IMR-90 (cell line): ENCODE data around the gene CYSTM1. TPM values are rescaled to one million over a fixed set of nuclear protein-coding genes. Genes with fewer than 3 reads are reported as not detected.

Experiments used
- ATAC-seq: fragments of 200-7000 bp; cut with Tn5 transposase; 2 replicates; pipeline ENCODE4 v1.9.1; 2020; ENCODE audit warnings: low read depth, mild to moderate bottlenecking, moderate library complexity
- BruUV-seq: library from RNA; stranded (reverse); fragments of 400-500 nt; replicated peaks from 2 replicates; lab custom pipeline; 2021; lab: Mats Ljungman, UMichigan
- CTCF ChIA-PET: fragments of 300-600 bp; formaldehyde crosslinking; extraction: SDS; loops from one replicate; lab custom pipeline; 2021; ENCODE audit warnings: antibody characterized with exemption; lab: Yijun Ruan, JAX
- POLR2A ChIA-PET: fragments of 300-600 bp; sonication (Branson Sonifier 250); formaldehyde crosslinking; loops from one replicate; lab custom pipeline; 2022; ENCODE audit warnings: antibody characterized with exemption; ENCODE audit not compliant: unreplicated experiment; lab: Charles Lee
- DNase-seq: peaks from one replicate; pipeline ENCODE4 v3.0.0; 2013
- H2AFZ ChIP-seq: replicated peaks from 2 replicates; pipeline ENCODE3; 2013; ENCODE audit warnings: low read length, mild to moderate bottlenecking; ENCODE audit not compliant: poor library complexity
- H2AK5ac ChIP-seq: 2 replicates; pipeline ENCODE4 v1.6.1; 2013; ENCODE audit warnings: low read depth, low read length, inconsistent platforms
- H2AK9ac ChIP-seq: replicated peaks from 2 replicates; pipeline ENCODE3; 2013; ENCODE audit warnings: mild to moderate bottlenecking, low read depth, low read length, moderate library complexity; ENCODE audit not compliant: poor library complexity
- H2BK120ac ChIP-seq: 2 replicates; pipeline ENCODE4 v1.6.1; 2013; ENCODE audit warnings: low read depth, low read length, inconsistent platforms
- H2BK15ac ChIP-seq: 3 replicates; pipeline ENCODE4 v1.6.1; 2013; ENCODE audit warnings: low read depth, low read length, inconsistent platforms
- H2BK20ac ChIP-seq: 2 replicates; pipeline ENCODE4 v1.6.1; 2013; ENCODE audit warnings: low read depth, mild to moderate bottlenecking, inconsistent platforms, low read length, moderate library complexity
- H2BK5ac ChIP-seq: 2 replicates; pipeline ENCODE4 v1.6.1; 2013; ENCODE audit warnings: mild to moderate bottlenecking, low read depth, low read length, inconsistent platforms; ENCODE audit not compliant: poor library complexity, severe bottlenecking
- H3K14ac ChIP-seq: replicated peaks from 2 replicates; pipeline ENCODE4 v1.6.1; 2013; ENCODE audit warnings: low read depth, low read length, inconsistent platforms
- H3K18ac ChIP-seq: 2 replicates; pipeline ENCODE4 v1.6.1; 2013; ENCODE audit warnings: low read depth, low read length, control low read depth
- H3K23ac ChIP-seq: 2 replicates; pipeline ENCODE4 v1.6.1; 2013; ENCODE audit warnings: low read depth, low read length, inconsistent platforms
- H3K27ac ChIP-seq: 2 replicates; pipeline ENCODE4 v1.5.1; 2013; ENCODE audit warnings: mild to moderate bottlenecking, control low read depth, low read length; ENCODE audit not compliant: insufficient read depth
- H3K27me3 ChIP-seq: 2 replicates; pipeline ENCODE4 v1.6.1; 2013; ENCODE audit warnings: low read length; ENCODE audit not compliant: control insufficient read depth, insufficient read depth
- H3K36me3 ChIP-seq: 2 replicates; pipeline ENCODE4 v1.6.1; 2013; ENCODE audit warnings: low read length, mixed read lengths; ENCODE audit not compliant: control insufficient read depth, insufficient read depth
- H3K4ac ChIP-seq: 2 replicates; pipeline ENCODE4 v1.6.1; 2013; ENCODE audit warnings: low read depth, low read length, inconsistent platforms
- H3K4me1 ChIP-seq: 2 replicates; pipeline ENCODE4 v1.6.1; 2013; ENCODE audit warnings: low read length, mixed read lengths; ENCODE audit not compliant: control insufficient read depth, insufficient read depth
- H3K4me2 ChIP-seq: 2 replicates; pipeline ENCODE4 v1.6.1; 2013; ENCODE audit warnings: low read depth, mild to moderate bottlenecking, control low read depth, low read length, moderate library complexity
- H3K4me3 ChIP-seq: 2 replicates; pipeline ENCODE4 v1.5.1; 2013; ENCODE audit warnings: low read depth, mild to moderate bottlenecking, control low read depth, low read length, moderate library complexity; ENCODE audit not compliant: insufficient read depth
- H3K56ac ChIP-seq: 2 replicates; pipeline ENCODE4 v1.6.1; 2013; ENCODE audit warnings: low read length, inconsistent platforms; ENCODE audit not compliant: insufficient read depth; ENCODE audit errors: extremely low read depth
- H3K79me1 ChIP-seq, 2 experiments: 2 replicates each; pipeline ENCODE4 v1.6.1; 2013; ENCODE audit warnings: low read length in 2 of 2, inconsistent platforms in 1 of 2, low read depth in 1 of 2
- H3K9ac ChIP-seq: 2 replicates; pipeline ENCODE4 v1.6.1; 2013; ENCODE audit warnings: low read depth, low read length, control low read depth
- H3K9me1 ChIP-seq: 2 replicates; pipeline ENCODE4 v1.6.1; 2013; ENCODE audit warnings: low read length, inconsistent platforms; ENCODE audit not compliant: insufficient read depth
- H3K9me3 ChIP-seq: 2 replicates; pipeline ENCODE4 v1.6.1; 2013; ENCODE audit warnings: low read length; ENCODE audit not compliant: control insufficient read depth, insufficient read depth
- H4K20me1 ChIP-seq: 2 replicates; pipeline ENCODE4 v1.6.1; 2013; ENCODE audit warnings: low read length, inconsistent platforms; ENCODE audit not compliant: insufficient read depth
- H4K5ac ChIP-seq: 2 replicates; pipeline ENCODE4 v1.6.1; 2013; ENCODE audit warnings: mild to moderate bottlenecking, low read depth, low read length, control low read depth
- H4K8ac ChIP-seq, 2 experiments: 2 replicates each; pipeline ENCODE4 v1.6.1; 2013; ENCODE audit warnings: low read depth in 2 of 2, low read length in 2 of 2, control low read depth in 1 of 2, inconsistent platforms in 1 of 2
- H4K91ac ChIP-seq: 2 replicates; pipeline ENCODE4 v1.6.1; 2013; ENCODE audit warnings: low read depth, low read length, inconsistent platforms; ENCODE audit not compliant: insufficient read depth
- CTCF ChIP-seq: conservative IDR thresholded peaks from 2 replicates; pipeline ENCODE4 v1.5.1; 2012; ENCODE audit warnings: mild to moderate bottlenecking, low read depth, low read length, improper control_type of control experiment
- RCOR1 ChIP-seq: IDR thresholded peaks from 2 replicates; pipeline ENCODE4 v1.6.1; 2012; ENCODE audit warnings: mild to moderate bottlenecking, low read length, improper control_type of control experiment; ENCODE audit not compliant: insufficient replicate concordance
- WGBS, 2 experiments: methylation state at CpG; one replicate each; pipeline versions ENCODE4 v1.1.5 to v1.1.7; 2013; ENCODE audit warnings: missing lambda C conversion rate in 2 of 2; ENCODE audit not compliant: insufficient read length in 1 of 2; ENCODE audit errors: extremely low coverage in 2 of 2; 5-methylcytosine and 5-hydroxymethylcytosine counted together
- dilution Hi-C: fragments of 300-500 bp; cut with HindIII; formaldehyde crosslinking; loops from one replicate; pipeline ENCODE4 v1.14.3; 2018; ENCODE audit warnings: low sequenced_read_pairs; ENCODE audit not compliant: unreplicated experiment
- in situ Hi-C: fragments of 300-500 bp; cut with MboI; formaldehyde crosslinking; loops from 3 replicates; pipeline ENCODE4 v1.14.3; 2019; ENCODE audit warnings: low sequenced_read_pairs, inconsistent platforms, mixed read lengths
- intact Hi-C: fragments of 100-400 bp; cut with micrococcal nuclease; formaldehyde crosslinking; loops from 2 replicates; pipeline ENCODE4 v1.10.0; 2022
- polyA plus RNA-seq, 3 experiments: library from polyadenylated mRNA; depleted of rRNA; stranded (reverse); fragments of >200 nt; gene quantifications; 2 replicates each; pipeline ENCODE4 v1.2.3, GENCODE V29; 2012; ENCODE audit warnings: low replicate concordance in 1 of 3
- total RNA-seq: library from RNA; depleted of rRNA; stranded (reverse); fragments of >200 nt; gene quantifications from 2 replicates; pipeline ENCODE4 v1.2.3, GENCODE V29; 2012

The CYSTM1 gene
- total and polyA plus RNA-seq, 2 of the 4 experiments (the other 2 are of a cell fraction), result 7.3 to 15.0 TPM

GRCh38 chr5:140242099-140242498, 67.1 kb downstream of the CYSTM1 start:
- Histone ChIP-seq H3K4me2 (no peak overlapping the region), H2AFZ (peak overlapping the region; percentile 16), H4K5ac (peak overlapping the region; percentile 7; the same call in 1 of the 2 replicates), H3K36me3 (peaks cover 2% of the 10 kb centered on the region; the same call in 1 of the 2 replicates), H3K23ac (no peak overlapping the region), H2AK9ac (peak overlapping the region; percentile 87), H4K8ac (no peak overlapping the region), H3K4ac (peak overlapping the region; percentile 74; the same call in 1 of the 2 replicates), H2BK20ac (peak overlapping the region; percentile 69; the same call in 1 of the 2 replicates), H3K9ac (no peak overlapping the region), H4K20me1 (peaks cover 24% of the 10 kb centered on the region), H3K79me1 (peaks cover 19 to 48% of the 10 kb centered on the region in 2 experiments; a peak in 3 of 4 replicates), H3K27ac (no peak overlapping the region), H4K91ac (no peak overlapping the region), H2AK5ac (peak overlapping the region; percentile 84; the same call in 1 of the 2 replicates), H3K4me3 (no peak overlapping the region), H2BK5ac (peak overlapping the region; percentile 59), H2BK15ac (peak overlapping the region; percentile 60; the same call in 1 of the 3 replicates), H3K9me3 (no peaks in the 10 kb centered on the region), H3K14ac (no peak overlapping the region; the same call in 1 of the 2 replicates), H3K4me1 (peaks cover 31% of the 10 kb centered on the region), H3K9me1 (peaks cover 7% of the 10 kb centered on the region), H3K18ac (no peak overlapping the region), H3K27me3 (no peaks in the 10 kb centered on the region), H2BK120ac (peak overlapping the region; percentile 28; the same call in 1 of the 2 replicates), H3K56ac (no peak overlapping the region; the same call in 1 of the 2 replicates)
- peak; percentile 14; the same call in 1 of the 2 replicates for TF ChIP-seq CTCF
- no peak for TF ChIP-seq RCOR1
- in situ Hi-C loops (loop anchor here (5.0 kb wide), 1 partner anchor 110 kb away; no protein-coding TSS in a partner anchor), dilution Hi-C loops (no loop called here), intact Hi-C loops (loop anchor here (5.0 to 10.0 kb wide), 5 partner anchors 65 to 483 kb away; partner anchors contain the start of genes CD14, CYSTM1, HARS1 and HARS2)
- ATAC-seq (no peak), DNase-seq (no peak)
- WGBS, 2 experiments, result no CpG with 5 or more reads among the region's 5 CpGs
- ChIA-PET CTCF (interaction anchor here (1.4 to 8.7 kb wide), 2 partner anchors 106 to 117 kb away, joined by 10 to 233 read pairs; partner anchors contain the start of gene HBEGF), POLR2A (interaction anchor here (0.6 kb wide), 1 partner anchor 84 kb away, joined by 3 read pairs; no protein-coding TSS in a partner anchor)
- no TSS peak for BruUV-seq
